Testis (tissue), 2 donors: ENCODE measurements around the gene SH3GL2.

ENCODE experiments used
- CTCF ChIP-seq, 3 experiments: fragments of 450-650 bp in 2 of 3; fragments of 200-600 bp in 1 of 3; sonication (generic) in 1 of 3; IDR thresholded peaks; one replicate each; pipeline ENCODE4 v1.5.1; 2016 to 2019; ENCODE audit warnings: antibody characterized with exemption in 3 of 3, mild to moderate bottlenecking in 2 of 3, moderate library complexity in 1 of 3
- POLR2A ChIP-seq: fragments of 450-650 bp; IDR thresholded peaks from one replicate; pipeline ENCODE4 v1.6.1; 2017; ENCODE audit warnings: antibody characterized with exemption, mild to moderate bottlenecking, moderate library complexity

GRCh38 chr9:17531642-17532254, 47.1 kb upstream of the SH3GL2 start:
- peak; percentile 72 to 82 (median 72) for TF ChIP-seq CTCF (IDR thresholded peaks at IDR 0.05)
- no peak for TF ChIP-seq POLR2A
